Psoas muscle (tissue), 8 donors: Measurements from ENCODE around the gene SPATA2L. TPM values are rescaled to one million over a fixed set of nuclear protein-coding genes. Genes with fewer than 3 reads are reported as not detected.
A peak's percentile ranks its signal among the peaks of the same experiment; 100 is the strongest.

ENCODE experiments used
- ATAC-seq, 4 donors: fragments of 200-7000 bp; cut with Tn5 transposase; one replicate each; pipeline ENCODE4 v1.9.1; 2020; ENCODE audit warnings: moderate library complexity in 3 of 4, mild to moderate bottlenecking in 2 of 4
- DNase-seq, 2 donors: peaks; one replicate each; pipeline ENCODE4 v3.0.0-alpha.2; 2020
- H3K27ac ChIP-seq: fragments of 200-600 bp; one replicate; pipeline ENCODE4 v1.8.0; 2022
- H3K27me3 ChIP-seq, 3 donors: fragments of 200-600 bp in 1 of 3; one replicate each; pipeline versions ENCODE4 v1.6.1 to v1.8.0; 2013 to 2022; ENCODE audit warnings: low read length in 2 of 3, mild to moderate bottlenecking in 2 of 3, moderate library complexity in 1 of 3; ENCODE audit not compliant: insufficient read depth in 3 of 3
- H3K36me3 ChIP-seq, 2 donors: fragments of 200-600 bp in 1 of 2; one replicate each; pipeline versions ENCODE4 v1.6.1 to v1.8.0; 2013 to 2022; ENCODE audit warnings: low read depth in 1 of 2, mild to moderate bottlenecking in 1 of 2, moderate library complexity in 1 of 2; ENCODE audit not compliant: insufficient read depth in 1 of 2
- H3K4me1 ChIP-seq: fragments of 200-600 bp; one replicate; pipeline ENCODE4 v1.8.0; 2022
- H3K4me3 ChIP-seq: fragments of 200-600 bp; one replicate; pipeline ENCODE4 v1.8.0; 2022; ENCODE audit warnings: mild to moderate bottlenecking
- H3K9me3 ChIP-seq: fragments of 200-600 bp; one replicate; pipeline ENCODE4 v1.8.0; 2022
- WGBS, 3 donors: extraction: QIAGEN DNeasy Blood & Tissue Kit; methylation state at CpG; one replicate each; pipeline versions ENCODE4 v1.1.6 to v1.1.7; 2013; 5-methylcytosine and 5-hydroxymethylcytosine counted together
- intact Hi-C, 2 donors: fragments of 100-400 bp; cut with DNase I; formaldehyde crosslinking; loops; one replicate each; pipeline versions ENCODE4 v1.11.0 to v1.14.2; 2022
- polyA plus RNA-seq, 3 donors: library from polyadenylated mRNA; stranded (reverse); fragments of 200-250 nt; gene quantifications; one replicate each; pipeline ENCODE4 v1.2.3, GENCODE V29; 2013
- total RNA-seq, 4 donors: library from RNA; stranded (reverse); fragmentation: NEBNext Ultra II Directional in 2 of 4; extraction: Animal tissue kit (Norgen Biotek cat#: 25700) in 2 of 4; gene quantifications; one replicate each; pipeline versions ENCODE4 v1.2.1 to v1.2.4, GENCODE V29; 2021 to 2023
- TF ChIP-seq, protein P1 (sequence below): fragments of 200-600 bp; IDR thresholded peaks from one replicate; pipeline ENCODE4 v1.8.0; 2022; ENCODE audit warnings: antibody characterized with exemption
- donor health status: healthy with polysubstance abuse.
- donor health status: DM: no; HTN: no; CAD: no; lungs with moderate emphysema.
- donor health status: Bipolar disorder and iron deficiency.
- donor health status: healthy.
- donor health status: DM: yes; HTN: yes; CAD: no.
- donor health status: DM: no; HTN: no; CAD: no.
- donor health status: DM: no; HTN: no; CAD: no.
- donor health status: DM: yes; HTN: yes; CAD: no.

The SPATA2L gene
- total and polyA plus RNA-seq, 7 donors, result 0.56 to 5.9 (median 1.3) TPM

GRCh38 chr16:89661215-89661614, 40.3 kb downstream of the SPATA2L start:
- Histone ChIP-seq H3K4me3 (no peak overlapping the region), H3K27ac (no peak overlapping the region), H3K4me1 (peaks cover 16% of the 10 kb centered on the region), H3K27me3 (no peaks in the 10 kb centered on the region), H3K9me3 (no peaks in the 10 kb centered on the region), H3K36me3 (peaks cover 0 to 11% of the 10 kb centered on the region in 2 donors)
- ATAC-seq, result no peak
- intact Hi-C loops, result no loop called here
- no peak for DNase-seq
- TF ChIP-seq, protein P1, sequence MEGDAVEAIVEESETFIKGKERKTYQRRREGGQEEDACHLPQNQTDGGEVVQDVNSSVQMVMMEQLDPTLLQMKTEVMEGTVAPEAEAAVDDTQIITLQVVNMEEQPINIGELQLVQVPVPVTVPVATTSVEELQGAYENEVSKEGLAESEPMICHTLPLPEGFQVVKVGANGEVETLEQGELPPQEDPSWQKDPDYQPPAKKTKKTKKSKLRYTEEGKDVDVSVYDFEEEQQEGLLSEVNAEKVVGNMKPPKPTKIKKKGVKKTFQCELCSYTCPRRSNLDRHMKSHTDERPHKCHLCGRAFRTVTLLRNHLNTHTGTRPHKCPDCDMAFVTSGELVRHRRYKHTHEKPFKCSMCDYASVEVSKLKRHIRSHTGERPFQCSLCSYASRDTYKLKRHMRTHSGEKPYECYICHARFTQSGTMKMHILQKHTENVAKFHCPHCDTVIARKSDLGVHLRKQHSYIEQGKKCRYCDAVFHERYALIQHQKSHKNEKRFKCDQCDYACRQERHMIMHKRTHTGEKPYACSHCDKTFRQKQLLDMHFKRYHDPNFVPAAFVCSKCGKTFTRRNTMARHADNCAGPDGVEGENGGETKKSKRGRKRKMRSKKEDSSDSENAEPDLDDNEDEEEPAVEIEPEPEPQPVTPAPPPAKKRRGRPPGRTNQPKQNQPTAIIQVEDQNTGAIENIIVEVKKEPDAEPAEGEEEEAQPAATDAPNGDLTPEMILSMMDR, result no peak
- WGBS, 3 donors, result 90 to 93% (median 90%) methylated on average over 9 of the region's 9 CpGs

- Histone ChIP-seq H3K27me3 (no peaks in the 10 kb centered on the region), H3K36me3 (peaks cover 0 to 11% of the 10 kb centered on the region in 2 donors), H3K9me3 (no peaks in the 10 kb centered on the region), H3K4me1 (peaks cover 16% of the 10 kb centered on the region), H3K27ac (no peak overlapping the region), H3K4me3 (no peak overlapping the region)
- DNase-seq (no peak), ATAC-seq (no peak)
- TF ChIP-seq, protein P1, result no peak
- intact Hi-C loops, result no loop called here
- 85 to 91% (median 88%) methylated on average over 7 of the region's 7 CpGs for WGBS, 3 donors
Measured at GRCh38 chr16:89660146-89660545, 41.4 kb downstream of the SPATA2L start.

DNA sequence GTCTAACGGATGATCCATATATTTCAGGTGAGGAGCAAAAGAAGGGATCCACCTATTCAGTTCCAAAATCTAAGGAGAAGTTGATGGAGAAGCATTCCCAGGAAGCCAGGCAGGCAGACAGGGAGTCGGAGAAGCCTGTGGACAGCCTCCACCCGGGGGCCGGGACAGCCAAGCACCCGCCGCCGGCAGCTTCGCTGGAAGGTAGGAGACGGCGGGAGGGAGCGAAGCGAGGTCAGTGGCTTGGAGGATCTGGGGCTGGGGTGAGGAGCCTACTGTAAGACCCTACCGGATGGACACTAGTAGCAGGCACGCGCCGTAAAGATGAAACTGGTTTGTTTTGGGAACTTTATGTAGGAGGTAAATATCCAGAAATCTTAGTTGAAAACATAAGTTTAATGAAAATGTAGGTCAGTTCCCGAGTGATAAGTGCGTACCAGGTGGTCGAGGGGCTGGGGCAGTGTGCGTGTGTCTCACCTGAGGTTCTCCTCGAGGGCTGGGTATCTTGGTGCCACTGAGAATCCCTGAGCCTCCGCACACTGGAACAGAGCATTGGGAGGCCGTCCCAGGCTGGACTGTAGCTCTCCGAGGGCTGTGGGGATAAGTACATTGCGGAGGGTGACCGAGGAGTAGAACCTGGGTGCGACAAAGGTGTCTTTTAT, 43.2 kb downstream of the SPATA2L start:
- ATAC-seq (no peak), DNase-seq (no peak)
- Histone ChIP-seq H3K9me3 (no peaks in the 10 kb centered on the region), H3K4me3 (peak overlapping the region; percentile 99), H3K27me3 (no peaks in the 10 kb centered on the region), H3K36me3 (peaks cover 0 to 18% of the 10 kb centered on the region in 2 donors), H3K27ac (peak overlapping the region; percentile 91), H3K4me1 (peaks cover 16% of the 10 kb centered on the region)
- TF ChIP-seq, protein P1, result no peak
- intact Hi-C loops, result no loop called here
- 13 to 16% (median 15%) methylated on average over 27 of the region's 27 CpGs for WGBS, 3 donors

- DNase-seq (peak; percentile 93 to 96), ATAC-seq (peak; percentile 98 to 99 (median 99))
- Histone ChIP-seq H3K4me3 (peak within 1 kb of the TSS; percentile 99), H3K36me3 (peaks cover 1 to 19% of the 10 kb centered on the region in 2 donors), H3K27ac (peak within 1 kb of the TSS; percentile 91), H3K27me3 (no peaks in the 10 kb centered on the region), H3K4me1 (peaks cover 16% of the 10 kb centered on the region), H3K9me3 (no peaks in the 10 kb centered on the region)
- intact Hi-C loops, result loop anchor here in 1 of 2 donors (1.0 kb wide), 1 partner anchor 64 kb away; the partner anchor contains the start of gene ZNF276
- TF ChIP-seq, protein P1, result no peak
- 0 to 1% (median 0%) methylated on average over 62 to 99 of the region's 99 CpGs for WGBS, 3 donors
Measured at GRCh38 chr16:89657442-89658220, 43.9 kb downstream of the SPATA2L start, which contains the start of the genes CHMP1A and SPATA33. Gene CHMP1A, minus strand, starts transcription at chr16:89657708. Its CDS starts 120 bp downstream, at chr16:89657588. Gene SPATA33, plus strand, starts transcription at chr16:89657836. Its CDS starts 76 bp downstream, at chr16:89657912.
